ENCODE results near the gene OR56A5.

GRCh38 chr11:5941951-5942350 lies 26.3 kb downstream of the OR56A5 start, which contains the start of gene OR56A3:
- TF ChIP-seq, protein P1, sequence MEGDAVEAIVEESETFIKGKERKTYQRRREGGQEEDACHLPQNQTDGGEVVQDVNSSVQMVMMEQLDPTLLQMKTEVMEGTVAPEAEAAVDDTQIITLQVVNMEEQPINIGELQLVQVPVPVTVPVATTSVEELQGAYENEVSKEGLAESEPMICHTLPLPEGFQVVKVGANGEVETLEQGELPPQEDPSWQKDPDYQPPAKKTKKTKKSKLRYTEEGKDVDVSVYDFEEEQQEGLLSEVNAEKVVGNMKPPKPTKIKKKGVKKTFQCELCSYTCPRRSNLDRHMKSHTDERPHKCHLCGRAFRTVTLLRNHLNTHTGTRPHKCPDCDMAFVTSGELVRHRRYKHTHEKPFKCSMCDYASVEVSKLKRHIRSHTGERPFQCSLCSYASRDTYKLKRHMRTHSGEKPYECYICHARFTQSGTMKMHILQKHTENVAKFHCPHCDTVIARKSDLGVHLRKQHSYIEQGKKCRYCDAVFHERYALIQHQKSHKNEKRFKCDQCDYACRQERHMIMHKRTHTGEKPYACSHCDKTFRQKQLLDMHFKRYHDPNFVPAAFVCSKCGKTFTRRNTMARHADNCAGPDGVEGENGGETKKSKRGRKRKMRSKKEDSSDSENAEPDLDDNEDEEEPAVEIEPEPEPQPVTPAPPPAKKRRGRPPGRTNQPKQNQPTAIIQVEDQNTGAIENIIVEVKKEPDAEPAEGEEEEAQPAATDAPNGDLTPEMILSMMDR (IDR thresholded peaks at IDR 0.05; ENCODE audit: low read length), result no peak
- TF ChIP-seq EZH2phosphoT487 (IDR thresholded peaks at IDR 0.05; ENCODE audit: low read length), result no peak
- no peak for TF ChIP-seq EZH2 (optimal IDR thresholded peaks at IDR 0.05; ENCODE audit: low read depth, low read length)

Data from MM.1S (cell line).